ENCODE data around the gene MYL7.

MYL7 gene

GRCh38 chr7:44106311-44107065, 34.6 kb downstream of the MYL7 start:
- H3K27ac ChIP-seq: no peak overlapping the region
- TF ChIP-seq CTCF (conservative IDR thresholded peaks at IDR 0.05; ENCODE audit: low read depth, low read length): no peak
- H3K9ac ChIP-seq: no peak overlapping the region
- H3K36me3 ChIP-seq (ENCODE audit: insufficient read depth): no peaks in the 10 kb centered on the region
- H3K4me3 ChIP-seq (IDR thresholded peaks at IDR 0.05; ENCODE audit: insufficient read depth, low read depth, low read length): no peak overlapping the region
- no peaks in the 10 kb centered on the region for H3K79me2 ChIP-seq (ENCODE audit: insufficient read depth, low read depth)
- no peaks in the 10 kb centered on the region for H4K20me1 ChIP-seq (ENCODE audit: insufficient read depth)
- peaks cover 8% of the 10 kb centered on the region; the same call in 1 of the 2 replicates for H3K27me3 ChIP-seq (ENCODE audit: insufficient read depth, low read depth)
- H3K4me2 ChIP-seq: no peak overlapping the region
- no peaks in the 10 kb centered on the region for H3K4me1 ChIP-seq (ENCODE audit: low read depth, poor library complexity, severe bottlenecking)
- no peak overlapping the region for H2AFZ ChIP-seq (ENCODE audit: low read depth)

- no peak overlapping the region for H3K4me2 ChIP-seq
- TF ChIP-seq CTCF (conservative IDR thresholded peaks at IDR 0.05; ENCODE audit: low read depth, low read length): no peak
- H3K36me3 ChIP-seq (ENCODE audit: insufficient read depth): no peaks in the 10 kb centered on the region
- no peak overlapping the region for H2AFZ ChIP-seq (ENCODE audit: low read depth)
- H3K4me3 ChIP-seq (IDR thresholded peaks at IDR 0.05; ENCODE audit: insufficient read depth, low read depth, low read length): no peak overlapping the region
- H4K20me1 ChIP-seq (ENCODE audit: insufficient read depth): no peaks in the 10 kb centered on the region
- H3K4me1 ChIP-seq (ENCODE audit: low read depth, poor library complexity, severe bottlenecking): no peaks in the 10 kb centered on the region
- no peak overlapping the region for H3K27ac ChIP-seq
- peaks cover 8% of the 10 kb centered on the region; the same call in 1 of the 2 replicates for H3K27me3 ChIP-seq (ENCODE audit: insufficient read depth, low read depth)
- no peak overlapping the region for H3K9ac ChIP-seq
- no peaks in the 10 kb centered on the region for H3K79me2 ChIP-seq (ENCODE audit: insufficient read depth, low read depth)
Observed at GRCh38 chr7:44105832-44106231, 35.3 kb downstream of the MYL7 start.

GRCh38 chr7:44104860-44105771, 36.0 kb downstream of the MYL7 start:
- Histone ChIP-seq H2AFZ (ENCODE audit: low read depth) (no peak overlapping the region), H4K20me1 (ENCODE audit: insufficient read depth) (no peaks in the 10 kb centered on the region), H3K4me3 (IDR thresholded peaks at IDR 0.05; ENCODE audit: insufficient read depth, low read depth, low read length) (no peak overlapping the region), H3K36me3 (ENCODE audit: insufficient read depth) (no peaks in the 10 kb centered on the region), H3K27ac (no peak overlapping the region), H3K79me2 (ENCODE audit: insufficient read depth, low read depth) (no peaks in the 10 kb centered on the region), H3K9ac (no peak overlapping the region), H3K27me3 (ENCODE audit: insufficient read depth, low read depth) (peaks cover 8% of the 10 kb centered on the region; the same call in 1 of the 2 replicates), H3K4me2 (no peak overlapping the region), H3K4me1 (ENCODE audit: low read depth, poor library complexity, severe bottlenecking) (no peaks in the 10 kb centered on the region)
- TF ChIP-seq CTCF (conservative IDR thresholded peaks at IDR 0.05; ENCODE audit: low read depth, low read length): no peak

- no peak within 1 kb of the TSS for H2AFZ ChIP-seq (ENCODE audit: low read depth)
- H3K4me2 ChIP-seq: no peak within 1 kb of the TSS
- H3K27me3 ChIP-seq (ENCODE audit: insufficient read depth, low read depth): peaks cover 8% of the 10 kb centered on the region; the same call in 1 of the 2 replicates
- H4K20me1 ChIP-seq (ENCODE audit: insufficient read depth): no peaks in the 10 kb centered on the region
- no peak within 1 kb of the TSS for H3K4me3 ChIP-seq (IDR thresholded peaks at IDR 0.05; ENCODE audit: insufficient read depth, low read depth, low read length)
- no peak for TF ChIP-seq CTCF (conservative IDR thresholded peaks at IDR 0.05; ENCODE audit: low read depth, low read length)
- H3K36me3 ChIP-seq (ENCODE audit: insufficient read depth): no peaks in the 10 kb centered on the region
- H3K9ac ChIP-seq: no peak within 1 kb of the TSS
- no peaks in the 10 kb centered on the region for H3K79me2 ChIP-seq (ENCODE audit: insufficient read depth, low read depth)
- no peaks in the 10 kb centered on the region for H3K4me1 ChIP-seq (ENCODE audit: low read depth, poor library complexity, severe bottlenecking)
- H3K27ac ChIP-seq: no peak within 1 kb of the TSS
Observed at GRCh38 chr7:44103923-44104859, 36.9 kb downstream of the MYL7 start, which contains the start of gene AEBP1. Gene AEBP1 (plus strand): TSS chr7:44104345. CDS start chr7:44104666, 321 bp downstream.
